CD14-positive monocyte (primary cell): ENCODE results near the gene TMOD1. TPM values are rescaled to one million over a fixed set of nuclear protein-coding genes. Genes with fewer than 3 reads are reported as not detected.

Experiments used
- DNase-seq, 3 donors: peaks; one replicate each; pipeline ENCODE4 v3.0.0-alpha.2; 2011 to 2022
- H2AFZ ChIP-seq: 2 replicates; pipeline ENCODE4 v1.6.0; 2012; ENCODE audit warnings: mild to moderate bottlenecking, low read depth, low read length, inconsistent platforms; ENCODE audit not compliant: insufficient read depth, poor library complexity, severe bottlenecking
- H3K27ac ChIP-seq, 2 donors: 1 replicate in 1 of 2; 2 replicates in 1 of 2; pipeline ENCODE4 v1.5.1; 2012 to 2013; ENCODE audit warnings: low read length in 2 of 2, control low read depth in 1 of 2, inconsistent platforms in 1 of 2, low read depth in 1 of 2, mild to moderate bottlenecking in 1 of 2
- H3K27me3 ChIP-seq, 2 donors: one replicate each; pipeline versions ENCODE4 v1.6.0 to v1.6.1; 2011 to 2013; ENCODE audit warnings: low read length in 2 of 2; ENCODE audit not compliant: control insufficient read depth in 2 of 2, insufficient read depth in 2 of 2
- H3K36me3 ChIP-seq, 2 donors: replicated peaks in 1 of 2; 1 replicate in 1 of 2; 2 replicates in 1 of 2; pipeline versions ENCODE4 v1.5.1 to v1.6.1; 2012 to 2013; ENCODE audit warnings: low read length in 2 of 2, control low read depth in 1 of 2, inconsistent platforms in 1 of 2, mild to moderate bottlenecking in 1 of 2; ENCODE audit not compliant: insufficient read depth in 2 of 2, control insufficient read depth in 1 of 2
- H3K4me1 ChIP-seq, 2 donors: 1 replicate in 1 of 2; 2 replicates in 1 of 2; pipeline versions ENCODE4 v1.5.1 to v1.6.1; 2012 to 2013; ENCODE audit warnings: low read length in 2 of 2, control low read depth in 1 of 2, inconsistent platforms in 1 of 2, mild to moderate bottlenecking in 1 of 2, moderate library complexity in 1 of 2; ENCODE audit not compliant: insufficient read depth in 2 of 2, control insufficient read depth in 1 of 2
- H3K4me2 ChIP-seq: replicated peaks from 2 replicates; pipeline ENCODE3; 2012; ENCODE audit warnings: low read length, moderate library complexity, mild to moderate bottlenecking; ENCODE audit not compliant: poor library complexity, severe bottlenecking; ENCODE audit errors: extremely low read depth
- H3K4me3 ChIP-seq, 3 experiments: fragments of 200-600 bp in 1 of 3; sonication (generic) in 1 of 3; replicated peaks in 1 of 3; 1 replicate in 2 of 3; 2 replicates in 1 of 3; pipeline ENCODE4 v1.5.1; 2011 to 2013; ENCODE audit warnings: low read length in 3 of 3, mild to moderate bottlenecking in 3 of 3, control low read depth in 2 of 3, low read depth in 2 of 3, inconsistent platforms in 1 of 3, moderate library complexity in 1 of 3
- H3K79me2 ChIP-seq: 2 replicates; pipeline ENCODE4 v1.6.0; 2012; ENCODE audit warnings: mild to moderate bottlenecking, control low read depth, inconsistent platforms, low read length, moderate library complexity; ENCODE audit not compliant: insufficient read depth
- H3K9ac ChIP-seq: 2 replicates; pipeline ENCODE4 v1.6.0; 2017; ENCODE audit warnings: low read length, mild to moderate bottlenecking; ENCODE audit not compliant: insufficient read depth, poor library complexity, severe bottlenecking
- H3K9me3 ChIP-seq, 2 donors: replicated peaks in 1 of 2; 1 replicate in 1 of 2; 2 replicates in 1 of 2; pipeline versions ENCODE4 v1.5.1 to v1.6.1; 2012 to 2013; ENCODE audit warnings: low read length in 2 of 2, control low read depth in 1 of 2; ENCODE audit not compliant: control insufficient read depth in 1 of 2, insufficient read depth in 1 of 2
- H4K20me1 ChIP-seq: 2 replicates; pipeline ENCODE4 v1.6.0; 2012; ENCODE audit warnings: mild to moderate bottlenecking, low read length, control low read depth, moderate library complexity; ENCODE audit not compliant: insufficient read depth
- H3K27ac Mint-ChIP-seq, 7 donors: one replicate each; pipeline ENCODE4 v1.8.0; 2020; ENCODE audit warnings: mild to moderate bottlenecking in 7 of 7, mixed read lengths in 7 of 7, moderate library complexity in 6 of 7, inconsistent platforms in 2 of 7
- H3K27me3 Mint-ChIP-seq, 3 donors: one replicate each; pipeline ENCODE4 v1.8.0; 2021 to 2022; ENCODE audit warnings: low read depth in 3 of 3, mild to moderate bottlenecking in 3 of 3, mixed read lengths in 3 of 3, moderate library complexity in 3 of 3, inconsistent platforms in 1 of 3
- H3K36me3 Mint-ChIP-seq, 2 donors: one replicate each; pipeline ENCODE4 v1.8.0; 2020; ENCODE audit warnings: mixed read lengths in 2 of 2, inconsistent platforms in 1 of 2, mild to moderate bottlenecking in 1 of 2
- H3K4me1 Mint-ChIP-seq: one replicate; pipeline ENCODE4 v1.8.0; 2020; ENCODE audit warnings: mild to moderate bottlenecking, mixed read lengths
- H3K4me3 Mint-ChIP-seq, 2 donors: one replicate each; pipeline ENCODE4 v1.8.0; 2020; ENCODE audit warnings: mild to moderate bottlenecking in 2 of 2, mixed read lengths in 2 of 2, moderate library complexity in 1 of 2
- H3K9me3 Mint-ChIP-seq, 7 donors: one replicate each; pipeline ENCODE4 v1.8.0; 2020 to 2022; ENCODE audit warnings: mixed read lengths in 7 of 7, mild to moderate bottlenecking in 6 of 7, moderate library complexity in 6 of 7, inconsistent platforms in 2 of 7
- WGBS: methylation state at CpG from one replicate; pipeline ENCODE4 v1.1.5; 2013; ENCODE audit warnings: missing lambda C conversion rate; ENCODE audit not compliant: insufficient coverage; 5-methylcytosine and 5-hydroxymethylcytosine counted together
- intact Hi-C, 2 donors: fragments of 100-400 bp; cut with micrococcal nuclease; formaldehyde crosslinking; loops; one replicate each; pipeline versions ENCODE4 v1.15.0 to v1.15.1; 2023
- polyA plus RNA-seq, 3 donors: library from polyadenylated mRNA; depleted of rRNA in 1 of 3; unstranded in 2 of 3; stranded (reverse) in 1 of 3; fragments of 300-500 nt in 2 of 3; fragments of >200 nt in 1 of 3; fragmentation: Illumina TruSeq in 2 of 3; gene quantifications; 1 replicate in 2 of 3; 2 replicates in 1 of 3; pipeline ENCODE4 v1.2.3, GENCODE V29; 2012 to 2021
- TF ChIP-seq, protein P1 (sequence below): fragments of 200-600 bp; IDR thresholded peaks from one replicate; pipeline ENCODE4 v1.8.0; 2022; ENCODE audit warnings: antibody characterized with exemption, mild to moderate bottlenecking

The TMOD1 gene
- polyA plus RNA-seq, 3 donors: 0.09 to 0.81 (median 0.59) TPM

DNA sequence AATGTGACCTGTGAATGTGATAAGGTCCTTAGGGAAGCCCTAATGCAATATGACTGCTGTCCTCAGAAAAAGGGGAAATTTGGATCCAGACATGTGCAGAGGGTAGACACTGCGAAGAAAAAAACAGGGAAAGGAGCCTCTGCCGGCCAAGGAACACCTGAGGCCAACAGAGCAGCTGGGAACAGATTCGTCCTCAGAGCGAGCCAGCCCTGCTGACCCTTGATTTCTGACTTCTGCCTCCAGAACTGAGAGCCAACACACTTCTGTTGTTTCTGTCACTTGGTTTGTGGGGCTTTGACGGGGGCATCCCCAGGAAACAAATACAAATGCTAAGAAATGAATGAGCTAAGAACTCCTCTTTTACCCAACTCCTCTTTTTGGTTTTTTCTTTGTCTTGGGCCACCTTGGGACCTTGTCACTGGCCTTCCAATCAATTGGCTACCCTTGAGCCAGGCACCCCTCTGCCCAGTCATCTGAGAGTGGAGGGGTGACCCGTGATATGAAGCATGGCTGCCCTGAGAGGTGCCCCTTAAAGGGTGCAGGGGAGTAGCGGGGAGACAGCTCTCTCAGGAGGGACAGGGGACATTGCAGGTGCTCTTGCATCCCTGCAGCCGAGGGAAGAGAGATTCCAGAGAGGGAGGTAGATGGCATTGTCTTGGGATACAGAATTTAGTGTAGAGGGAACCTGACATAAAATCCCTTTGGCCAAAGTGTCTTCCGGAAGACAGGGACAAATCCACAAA lies 16.9 kb downstream of the TMOD1 start:
- Mint-ChIP-seq H3K4me1 (peaks cover 7% of the 10 kb centered on the region), H3K36me3 (no peaks in the 10 kb centered on the region), H3K4me3 (peak overlapping the region in 1 of 2 donors; percentile 63), H3K9me3 (peaks cover 0 to 2% (median 0%) of the 10 kb centered on the region in 7 donors), H3K27ac (no peak overlapping the region), H3K27me3 (peaks cover 19 to 30% (median 25%) of the 10 kb centered on the region in 3 donors)
- Histone ChIP-seq H3K4me1 (no peaks in the 10 kb centered on the region), H3K4me3 (no peak overlapping the region), H3K27ac (no peak overlapping the region), H3K9ac (no peak overlapping the region), H3K79me2 (no peaks in the 10 kb centered on the region), H3K27me3 (peaks cover 12 to 20% of the 10 kb centered on the region in 2 donors), H2AFZ (no peak overlapping the region), H3K36me3 (no peaks in the 10 kb centered on the region), H3K4me2 (no peak overlapping the region), H3K9me3 (no peaks in the 10 kb centered on the region), H4K20me1 (no peaks in the 10 kb centered on the region)
- intact Hi-C loops: no loop called here
- 96% methylated on average over 5 of the region's 9 CpGs for WGBS
- TF ChIP-seq, protein P1, sequence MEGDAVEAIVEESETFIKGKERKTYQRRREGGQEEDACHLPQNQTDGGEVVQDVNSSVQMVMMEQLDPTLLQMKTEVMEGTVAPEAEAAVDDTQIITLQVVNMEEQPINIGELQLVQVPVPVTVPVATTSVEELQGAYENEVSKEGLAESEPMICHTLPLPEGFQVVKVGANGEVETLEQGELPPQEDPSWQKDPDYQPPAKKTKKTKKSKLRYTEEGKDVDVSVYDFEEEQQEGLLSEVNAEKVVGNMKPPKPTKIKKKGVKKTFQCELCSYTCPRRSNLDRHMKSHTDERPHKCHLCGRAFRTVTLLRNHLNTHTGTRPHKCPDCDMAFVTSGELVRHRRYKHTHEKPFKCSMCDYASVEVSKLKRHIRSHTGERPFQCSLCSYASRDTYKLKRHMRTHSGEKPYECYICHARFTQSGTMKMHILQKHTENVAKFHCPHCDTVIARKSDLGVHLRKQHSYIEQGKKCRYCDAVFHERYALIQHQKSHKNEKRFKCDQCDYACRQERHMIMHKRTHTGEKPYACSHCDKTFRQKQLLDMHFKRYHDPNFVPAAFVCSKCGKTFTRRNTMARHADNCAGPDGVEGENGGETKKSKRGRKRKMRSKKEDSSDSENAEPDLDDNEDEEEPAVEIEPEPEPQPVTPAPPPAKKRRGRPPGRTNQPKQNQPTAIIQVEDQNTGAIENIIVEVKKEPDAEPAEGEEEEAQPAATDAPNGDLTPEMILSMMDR: no peak
- no peak for DNase-seq

DNA sequence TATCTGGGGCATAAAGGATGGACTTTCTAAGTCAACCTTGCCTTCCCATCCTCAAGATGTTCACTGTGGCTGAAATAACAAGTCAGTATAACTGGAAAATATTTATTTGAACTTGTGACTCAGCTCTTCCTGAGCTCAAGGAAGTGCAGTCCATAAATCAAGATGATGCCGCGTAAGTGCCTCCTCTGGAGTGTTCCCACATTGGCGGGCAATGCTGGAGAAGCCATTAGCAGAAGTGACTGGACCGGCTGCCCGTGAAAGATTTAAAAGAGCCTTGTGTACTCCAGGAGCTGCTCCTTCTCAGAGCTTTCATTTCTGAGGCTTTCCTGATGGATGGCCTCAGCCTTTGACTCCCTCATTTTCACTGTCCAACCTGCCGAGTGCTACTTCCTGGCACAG lies 17.4 kb downstream of the TMOD1 start:
- 0% methylated on average over 5 of the region's 6 CpGs for WGBS
- TF ChIP-seq, protein P1: no peak
- Histone ChIP-seq H3K4me1 (no peaks in the 10 kb centered on the region), H4K20me1 (no peaks in the 10 kb centered on the region), H3K9ac (no peak overlapping the region), H3K27me3 (peaks cover 12 to 20% of the 10 kb centered on the region in 2 donors), H3K36me3 (no peaks in the 10 kb centered on the region), H2AFZ (peak overlapping the region; percentile 61), H3K4me2 (no peak overlapping the region), H3K4me3 (no peak overlapping the region), H3K9me3 (no peaks in the 10 kb centered on the region), H3K27ac (no peak overlapping the region), H3K79me2 (no peaks in the 10 kb centered on the region)
- Mint-ChIP-seq H3K27me3 (peaks cover 19 to 30% (median 25%) of the 10 kb centered on the region in 3 donors), H3K27ac (no peak overlapping the region), H3K36me3 (no peaks in the 10 kb centered on the region), H3K9me3 (peaks cover 0 to 2% (median 0%) of the 10 kb centered on the region in 7 donors), H3K4me3 (peak overlapping the region in 1 of 2 donors; percentile 63), H3K4me1 (peaks cover 7% of the 10 kb centered on the region)
- intact Hi-C loops: no loop called here
- DNase-seq: peak in 1 of 3 donors; percentile 11
